Measurements from ENCODE around the gene C1QTNF9.
A peak's percentile ranks its signal among the peaks of the same experiment; 100 is the strongest.

Gene C1QTNF9

DNA sequence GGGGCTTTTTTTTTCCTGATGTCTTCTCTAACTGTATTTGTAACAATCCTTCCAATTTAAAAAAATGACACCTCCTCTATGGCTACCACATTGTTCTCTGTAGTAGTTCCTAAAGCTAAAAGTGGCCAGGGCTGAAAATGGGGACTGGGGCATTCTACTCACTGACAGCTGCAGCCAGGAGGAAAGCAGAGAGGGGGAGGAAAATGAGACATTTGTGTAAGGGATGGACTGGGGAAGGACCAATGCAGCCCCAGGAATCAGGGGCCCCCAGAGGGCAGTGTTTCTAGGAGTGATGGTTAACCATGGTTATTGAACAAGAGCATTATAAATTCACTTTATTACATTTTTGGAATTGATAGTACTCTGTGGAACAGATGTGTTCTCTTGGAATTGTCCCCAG is 34.3 kb upstream of the C1QTNF9 start:
- Mint-ChIP-seq H3K36me3 (ENCODE audit: low read depth) (peaks cover 18% of the 10 kb centered on the region), H3K27ac (peak overlapping the region; percentile 90), H3K4me3 (peak overlapping the region; percentile 51), H3K9me3 (no peaks in the 10 kb centered on the region), H3K27me3 (ENCODE audit: low read depth) (peaks cover 3% of the 10 kb centered on the region), H3K4me1 (ENCODE audit: low read depth) (peaks cover 66% of the 10 kb centered on the region)

DNA sequence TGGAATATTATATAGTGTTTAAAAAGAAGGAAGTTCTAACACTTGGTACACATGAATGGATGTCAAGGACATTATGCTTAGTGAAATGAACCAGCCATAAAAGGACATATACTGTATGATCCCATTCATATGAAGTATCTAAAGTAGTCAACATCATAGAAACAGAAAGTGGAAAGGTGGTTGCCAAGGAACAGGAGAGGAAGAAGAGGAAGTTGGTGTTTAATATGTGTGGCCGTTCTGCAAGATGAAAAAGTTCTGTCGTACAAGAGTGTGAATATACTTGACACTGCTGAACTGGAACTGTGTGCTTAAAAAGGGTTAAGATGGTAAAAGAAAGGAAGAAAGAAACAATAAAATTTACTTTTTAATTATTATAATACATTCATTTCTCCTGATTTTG is 33.1 kb upstream of the C1QTNF9 start:
- Mint-ChIP-seq H3K27me3 (ENCODE audit: low read depth) (no peaks in the 10 kb centered on the region), H3K4me1 (ENCODE audit: low read depth) (peaks cover 59% of the 10 kb centered on the region), H3K4me3 (peak overlapping the region; percentile 40), H3K9me3 (no peaks in the 10 kb centered on the region), H3K36me3 (ENCODE audit: low read depth) (peaks cover 15% of the 10 kb centered on the region), H3K27ac (peak overlapping the region; percentile 60)

DNA sequence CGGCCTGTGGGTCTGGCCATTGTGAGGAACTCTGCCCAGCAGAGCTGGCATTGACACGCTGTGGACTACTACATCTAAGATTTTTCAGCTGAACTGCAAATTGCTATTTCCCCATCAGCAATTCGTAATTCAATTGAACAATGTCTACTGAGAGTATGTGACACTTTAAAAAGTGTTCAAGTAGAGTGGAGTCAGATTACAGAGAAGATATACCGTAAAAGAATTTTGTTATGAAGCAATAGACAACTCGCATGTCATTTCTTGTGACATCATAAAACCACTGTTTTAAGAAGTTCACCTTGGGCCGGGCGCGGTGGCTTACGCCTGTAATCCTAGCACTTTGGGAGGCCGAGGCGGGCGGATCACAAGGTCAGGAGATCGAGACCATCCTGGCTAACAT is 32.5 kb upstream of the C1QTNF9 start:
- H3K4me1 Mint-ChIP-seq (ENCODE audit: low read depth), result peaks cover 54% of the 10 kb centered on the region
- no peaks in the 10 kb centered on the region for H3K27me3 Mint-ChIP-seq (ENCODE audit: low read depth)
- H3K27ac Mint-ChIP-seq, result no peak overlapping the region
- H3K4me3 Mint-ChIP-seq, result no peak overlapping the region
- H3K9me3 Mint-ChIP-seq, result no peaks in the 10 kb centered on the region
- H3K36me3 Mint-ChIP-seq (ENCODE audit: low read depth), result peaks cover 15% of the 10 kb centered on the region

DNA sequence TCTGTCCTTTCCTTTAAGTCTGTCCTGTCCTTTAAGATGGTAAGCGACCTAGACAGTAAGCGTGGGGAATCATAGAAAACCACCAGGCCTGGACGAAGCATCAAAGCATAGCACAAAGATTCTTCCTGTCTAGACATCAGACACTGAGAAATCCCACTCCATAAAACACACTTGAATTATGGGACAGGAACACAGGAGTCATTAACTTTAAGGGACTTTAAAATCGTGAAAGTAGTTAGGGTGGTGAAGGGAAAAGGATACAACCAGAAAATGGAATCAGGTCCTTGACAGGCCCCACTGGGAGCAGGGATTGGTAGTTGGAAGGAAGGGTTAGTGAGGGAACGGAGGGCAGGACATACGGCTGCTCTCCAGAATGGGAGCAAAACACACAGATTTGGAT is 31.6 kb upstream of the C1QTNF9 start:
- Mint-ChIP-seq H3K36me3 (ENCODE audit: low read depth) (peaks cover 14% of the 10 kb centered on the region), H3K27ac (no peak overlapping the region), H3K9me3 (no peaks in the 10 kb centered on the region), H3K4me1 (ENCODE audit: low read depth) (peaks cover 49% of the 10 kb centered on the region), H3K4me3 (no peak overlapping the region), H3K27me3 (ENCODE audit: low read depth) (no peaks in the 10 kb centered on the region)

DNA sequence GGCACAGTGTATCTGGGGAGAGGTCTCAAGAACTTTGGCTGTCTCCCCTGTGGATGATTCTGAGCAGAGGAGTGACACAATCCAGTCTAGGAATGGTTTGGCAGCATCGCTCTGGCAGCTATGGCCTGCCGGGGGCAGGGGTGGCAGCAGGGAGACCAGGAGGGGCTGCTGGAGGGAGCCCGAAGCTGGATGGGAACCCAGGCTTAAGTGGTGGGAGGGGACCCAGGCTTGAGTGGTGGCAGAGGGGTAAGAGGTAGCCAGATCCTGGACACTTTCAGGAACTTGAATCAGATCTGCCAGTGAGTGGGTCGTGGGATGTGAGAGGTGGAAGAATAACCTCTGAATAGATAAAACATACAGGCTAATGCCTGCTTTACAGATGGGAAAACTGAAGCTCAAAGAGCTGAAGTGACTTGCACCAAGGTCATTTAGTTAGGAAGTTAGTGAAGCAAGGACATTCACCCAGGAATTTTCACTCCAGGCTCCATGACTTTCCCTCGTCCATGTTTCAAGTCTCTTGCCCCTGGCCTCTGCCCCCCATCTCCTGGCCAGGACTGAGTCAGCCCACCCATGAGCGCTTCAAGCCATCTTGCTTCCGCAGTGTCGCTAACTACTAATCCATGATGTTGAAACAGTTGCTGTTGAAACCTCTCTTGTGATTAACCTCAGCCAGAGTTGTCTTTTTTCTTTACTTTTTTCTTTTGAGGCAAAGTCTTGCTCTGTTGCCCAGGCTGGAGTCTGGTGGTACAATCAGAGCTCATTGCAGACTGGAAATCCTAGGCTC is 29.9 kb upstream of the C1QTNF9 start:
- Mint-ChIP-seq H3K4me3 (no peak overlapping the region), H3K36me3 (ENCODE audit: low read depth) (peaks cover 14% of the 10 kb centered on the region), H3K4me1 (ENCODE audit: low read depth) (peaks cover 41% of the 10 kb centered on the region), H3K9me3 (no peaks in the 10 kb centered on the region), H3K27ac (no peak overlapping the region), H3K27me3 (ENCODE audit: low read depth) (no peaks in the 10 kb centered on the region)

DNA sequence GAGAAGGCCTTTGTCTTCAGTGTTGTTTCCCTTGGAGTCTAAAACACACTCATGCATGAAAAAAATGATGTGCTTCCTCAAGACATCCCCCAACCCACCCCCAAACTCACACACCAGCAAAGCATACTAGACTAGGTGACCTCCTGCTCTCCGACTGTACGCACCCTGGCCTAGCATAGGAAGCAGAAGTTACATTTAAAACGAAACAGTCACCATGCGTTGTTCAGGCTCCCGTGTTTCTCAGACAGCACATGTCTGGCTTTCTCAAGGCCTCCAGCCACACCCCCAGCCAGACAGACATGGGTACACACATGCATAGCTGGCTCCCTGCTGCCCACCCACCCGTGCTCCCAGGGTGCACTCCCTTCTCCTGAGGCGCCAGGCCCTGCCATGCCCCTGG is 28.7 kb upstream of the C1QTNF9 start:
- no peaks in the 10 kb centered on the region for H3K9me3 Mint-ChIP-seq
- H3K4me1 Mint-ChIP-seq (ENCODE audit: low read depth), result peaks cover 29% of the 10 kb centered on the region
- H3K27ac Mint-ChIP-seq, result no peak overlapping the region
- H3K27me3 Mint-ChIP-seq (ENCODE audit: low read depth), result no peaks in the 10 kb centered on the region
- no peak overlapping the region for H3K4me3 Mint-ChIP-seq
- H3K36me3 Mint-ChIP-seq (ENCODE audit: low read depth), result peaks cover 20% of the 10 kb centered on the region

DNA sequence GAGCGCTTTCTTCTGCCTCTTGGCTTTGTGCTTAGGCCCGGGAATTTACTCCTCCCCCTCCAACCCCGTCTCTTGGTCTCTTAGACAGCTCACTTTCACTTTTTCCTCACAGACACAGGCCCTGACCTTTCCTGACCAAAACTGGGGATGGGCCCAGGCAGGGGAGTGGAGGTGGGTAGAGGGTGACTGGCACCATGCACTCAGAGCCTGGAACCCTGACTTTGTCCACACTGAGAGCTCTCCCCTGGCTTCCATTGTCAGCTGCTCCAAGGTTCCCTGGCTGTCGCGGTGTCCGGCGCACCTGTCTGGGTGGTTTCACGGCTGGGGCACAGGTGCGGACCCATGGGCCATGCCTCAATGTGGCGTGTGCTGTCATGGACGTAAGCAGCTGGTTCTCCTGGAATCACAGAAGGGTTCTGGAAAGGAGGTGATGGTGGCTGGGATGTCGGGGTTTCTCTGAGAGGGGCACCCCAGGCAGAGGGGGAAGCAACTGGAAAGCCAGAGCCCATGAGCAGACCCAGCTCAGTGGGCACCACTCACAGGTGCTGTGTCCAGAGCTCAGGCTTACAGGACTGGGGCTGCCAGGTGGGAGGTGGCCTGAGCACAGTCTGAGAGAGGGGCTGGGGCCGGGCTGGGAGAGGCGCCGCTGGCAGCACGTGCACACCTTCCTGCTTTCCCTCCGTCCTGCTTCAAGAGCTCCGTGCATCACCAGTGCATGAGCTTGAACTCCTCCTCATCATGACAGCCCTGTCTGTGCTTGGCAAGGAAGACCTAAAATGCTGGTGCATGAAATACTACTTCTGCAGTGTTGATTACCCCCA is 28.0 kb upstream of the C1QTNF9 start:
- H3K27ac Mint-ChIP-seq, result peak overlapping the region; percentile 23
- no peak overlapping the region for H3K4me3 Mint-ChIP-seq
- H3K9me3 Mint-ChIP-seq, result no peaks in the 10 kb centered on the region
- H3K4me1 Mint-ChIP-seq (ENCODE audit: low read depth), result peaks cover 23% of the 10 kb centered on the region
- H3K36me3 Mint-ChIP-seq (ENCODE audit: low read depth), result peaks cover 19% of the 10 kb centered on the region
- no peaks in the 10 kb centered on the region for H3K27me3 Mint-ChIP-seq (ENCODE audit: low read depth)

DNA sequence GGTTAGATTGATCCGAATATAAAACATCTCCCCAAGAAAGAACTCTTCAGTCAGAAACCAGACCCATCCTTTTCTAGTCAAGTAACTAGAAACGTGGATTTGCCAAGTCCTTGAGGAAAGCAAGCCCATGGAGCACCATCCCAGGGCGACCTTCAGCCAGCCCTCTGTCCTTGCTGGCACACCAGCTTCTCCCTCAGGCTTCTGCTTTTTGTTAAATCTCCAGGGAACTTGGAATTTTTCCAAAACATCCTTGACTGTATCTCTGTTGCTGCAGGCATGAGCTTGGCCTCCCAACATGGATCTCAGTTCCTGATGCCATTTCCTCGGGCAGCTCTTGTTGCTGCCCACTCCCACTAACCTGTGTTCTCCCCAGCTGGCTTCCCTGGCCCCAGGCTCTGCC is 27.1 kb upstream of the C1QTNF9 start:
- Mint-ChIP-seq H3K36me3 (ENCODE audit: low read depth) (peaks cover 19% of the 10 kb centered on the region), H3K27ac (no peak overlapping the region), H3K27me3 (ENCODE audit: low read depth) (no peaks in the 10 kb centered on the region), H3K9me3 (no peaks in the 10 kb centered on the region), H3K4me1 (ENCODE audit: low read depth) (peaks cover 19% of the 10 kb centered on the region), H3K4me3 (no peak overlapping the region)

DNA sequence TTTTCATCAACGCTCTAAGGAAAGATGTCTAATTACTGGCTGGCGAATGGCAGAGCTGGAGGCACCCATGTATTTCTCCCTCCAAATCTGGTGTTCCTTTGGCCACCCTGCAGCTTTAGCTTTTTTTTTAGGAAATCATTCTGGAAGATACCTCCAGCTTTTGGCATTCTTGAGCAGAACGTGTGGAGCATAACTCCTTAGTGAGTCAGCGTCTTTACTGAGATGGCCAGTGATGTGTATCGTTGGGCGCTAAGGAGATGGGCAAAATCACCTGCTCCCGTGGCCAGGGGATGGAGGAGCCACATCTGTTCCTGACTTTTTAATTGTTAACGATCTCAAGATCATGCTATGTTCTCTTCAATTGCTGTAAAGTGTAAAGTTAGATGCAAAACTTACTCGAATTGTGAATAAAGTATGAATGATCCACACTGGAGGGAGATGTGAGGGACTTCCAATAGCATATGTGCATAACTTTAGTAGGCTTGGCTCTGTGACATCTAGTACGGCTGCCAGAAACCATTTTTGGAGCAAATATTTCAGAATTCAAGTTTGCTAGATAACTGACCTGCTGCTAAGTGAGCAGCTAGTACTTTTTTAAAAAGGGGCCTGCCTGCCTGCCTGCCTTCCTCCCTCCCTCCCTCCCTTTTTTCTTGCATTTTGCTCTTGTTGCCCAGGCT is 24.4 kb upstream of the C1QTNF9 start:
- Mint-ChIP-seq H3K9me3 (no peaks in the 10 kb centered on the region), H3K4me1 (ENCODE audit: low read depth) (peaks cover 9% of the 10 kb centered on the region), H3K4me3 (no peak overlapping the region), H3K36me3 (ENCODE audit: low read depth) (peaks cover 38% of the 10 kb centered on the region), H3K27ac (no peak overlapping the region), H3K27me3 (ENCODE audit: low read depth) (no peaks in the 10 kb centered on the region)

DNA sequence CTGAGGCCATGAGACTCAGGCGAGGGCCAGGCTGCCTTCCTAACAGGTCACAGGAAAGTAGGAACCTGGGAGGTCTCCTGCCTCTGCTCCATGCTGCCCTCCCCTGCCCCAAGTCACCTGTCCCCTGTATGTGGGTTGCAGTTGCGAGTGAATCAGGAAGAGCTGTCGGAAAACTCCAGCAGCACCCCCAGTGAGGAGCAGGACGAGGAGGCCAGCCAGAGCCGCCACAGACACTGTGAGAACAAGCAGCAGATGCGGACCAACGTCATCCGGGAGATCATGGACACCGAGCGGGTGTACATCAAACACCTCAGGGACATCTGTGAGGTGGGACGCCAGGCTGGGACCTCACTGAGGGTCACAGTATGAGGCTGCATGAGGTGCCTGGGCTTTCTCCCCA is 22.8 kb upstream of the C1QTNF9 start:
- no peak overlapping the region for H3K27ac Mint-ChIP-seq
- H3K36me3 Mint-ChIP-seq (ENCODE audit: low read depth), result peaks cover 50% of the 10 kb centered on the region
- peaks cover 7% of the 10 kb centered on the region for H3K4me1 Mint-ChIP-seq (ENCODE audit: low read depth)
- no peak overlapping the region for H3K4me3 Mint-ChIP-seq
- no peaks in the 10 kb centered on the region for H3K27me3 Mint-ChIP-seq (ENCODE audit: low read depth)
- no peaks in the 10 kb centered on the region for H3K9me3 Mint-ChIP-seq

DNA sequence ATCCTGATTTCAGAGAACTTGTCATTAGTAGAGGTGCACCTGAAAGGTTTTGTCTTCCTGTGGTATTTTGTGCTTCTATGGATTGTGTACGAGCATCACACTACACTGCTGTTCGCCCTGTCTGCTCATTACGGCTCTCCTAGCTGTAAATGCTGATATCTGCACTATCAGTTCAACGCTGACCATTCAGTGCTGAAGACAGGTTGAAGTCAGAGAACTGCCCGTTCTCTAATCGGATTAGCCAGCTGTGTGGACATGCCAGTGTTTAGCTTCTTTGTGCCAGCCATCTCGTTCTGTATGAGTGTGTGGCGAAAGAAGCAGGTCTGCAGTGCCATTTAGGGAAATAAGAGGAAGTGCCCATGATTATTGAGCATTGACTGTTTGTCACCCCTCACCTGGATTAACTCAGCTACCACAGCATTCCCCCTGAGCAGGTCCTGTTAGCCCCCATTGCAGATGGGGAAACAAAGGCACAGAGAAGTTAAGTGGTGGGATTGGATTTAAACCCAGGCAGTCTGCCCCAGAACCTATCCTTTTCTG is 21.6 kb upstream of the C1QTNF9 start:
- Mint-ChIP-seq H3K9me3 (no peaks in the 10 kb centered on the region), H3K4me1 (ENCODE audit: low read depth) (peaks cover 7% of the 10 kb centered on the region), H3K4me3 (no peak overlapping the region), H3K27me3 (ENCODE audit: low read depth) (no peaks in the 10 kb centered on the region), H3K36me3 (ENCODE audit: low read depth) (peaks cover 53% of the 10 kb centered on the region), H3K27ac (no peak overlapping the region)

DNA sequence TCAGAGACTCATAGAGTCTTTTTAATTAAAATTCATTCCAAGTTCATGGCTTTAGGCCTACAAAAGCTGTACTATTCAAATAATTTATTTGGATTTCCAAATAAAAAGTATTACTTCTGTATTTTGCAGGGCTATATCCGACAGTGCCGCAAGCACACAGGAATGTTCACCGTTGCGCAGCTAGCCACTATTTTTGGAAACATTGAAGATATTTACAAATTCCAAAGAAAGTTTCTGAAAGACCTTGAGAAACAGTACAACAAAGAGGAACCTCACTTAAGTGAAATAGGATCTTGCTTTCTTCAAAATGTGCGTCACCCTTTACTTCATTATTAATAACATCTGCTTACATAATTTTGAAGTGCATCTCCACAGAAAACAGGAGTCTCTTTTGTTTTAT is 20.5 kb upstream of the C1QTNF9 start:
- H3K9me3 Mint-ChIP-seq, result no peaks in the 10 kb centered on the region
- no peaks in the 10 kb centered on the region for H3K27me3 Mint-ChIP-seq (ENCODE audit: low read depth)
- no peak overlapping the region for H3K27ac Mint-ChIP-seq
- peaks cover under 1% of the 10 kb centered on the region for H3K4me1 Mint-ChIP-seq (ENCODE audit: low read depth)
- peaks cover 57% of the 10 kb centered on the region for H3K36me3 Mint-ChIP-seq (ENCODE audit: low read depth)
- H3K4me3 Mint-ChIP-seq, result no peak overlapping the region

DNA sequence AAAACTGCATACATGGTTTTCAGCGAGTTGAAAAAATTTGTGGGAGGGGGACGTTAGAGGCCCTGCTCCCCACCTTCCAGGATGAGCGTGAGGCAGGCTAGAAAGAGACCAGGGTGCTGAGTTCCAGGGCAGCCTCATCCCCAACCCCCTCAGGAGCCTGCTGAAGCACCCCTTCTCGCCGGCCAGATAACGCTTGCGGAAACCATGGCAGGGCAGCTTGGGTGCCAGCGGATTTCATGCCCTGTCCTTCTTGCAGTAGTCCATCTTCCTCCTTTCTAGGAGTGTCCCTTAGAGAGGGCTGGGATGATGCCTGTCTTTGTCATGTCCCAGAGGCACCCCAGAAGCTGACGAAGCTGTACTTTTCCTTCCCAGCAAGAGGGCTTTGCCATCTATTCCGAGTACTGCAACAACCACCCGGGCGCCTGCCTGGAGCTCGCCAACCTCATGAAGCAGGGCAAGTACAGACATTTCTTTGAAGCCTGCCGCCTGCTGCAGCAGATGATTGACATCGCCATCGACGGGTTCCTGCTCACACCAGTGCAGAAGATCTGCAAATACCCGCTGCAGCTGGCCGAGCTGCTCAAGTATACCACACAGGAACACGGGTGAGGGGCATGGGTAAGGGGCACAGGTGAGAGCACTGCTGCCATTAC is 19.0 kb upstream of the C1QTNF9 start:
- H3K27me3 Mint-ChIP-seq (ENCODE audit: low read depth), result no peaks in the 10 kb centered on the region
- no peak overlapping the region for H3K4me3 Mint-ChIP-seq
- no peaks in the 10 kb centered on the region for H3K9me3 Mint-ChIP-seq
- no peaks in the 10 kb centered on the region for H3K4me1 Mint-ChIP-seq (ENCODE audit: low read depth)
- H3K36me3 Mint-ChIP-seq (ENCODE audit: low read depth), result peaks cover 61% of the 10 kb centered on the region
- no peak overlapping the region for H3K27ac Mint-ChIP-seq

DNA sequence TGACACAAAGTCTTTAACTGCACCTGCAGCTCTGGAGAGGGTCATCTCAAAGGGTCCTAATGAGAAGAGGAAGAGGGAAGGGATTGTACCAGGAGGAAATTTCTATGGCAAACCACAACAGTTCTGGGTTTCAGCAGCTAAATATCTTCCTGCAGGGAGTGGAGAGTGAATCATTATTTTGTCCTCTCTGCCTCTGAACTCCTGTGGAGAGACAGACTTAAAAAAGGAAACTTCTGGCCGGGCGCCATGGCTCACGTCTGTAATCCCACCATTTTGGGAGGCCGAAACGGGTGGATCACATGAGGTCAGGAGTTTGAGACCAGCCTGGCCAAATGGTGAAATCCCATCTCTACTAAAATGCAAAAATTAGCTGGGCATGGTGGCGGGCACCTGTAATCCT is 16.9 kb upstream of the C1QTNF9 start:
- H3K4me3 Mint-ChIP-seq, result no peak overlapping the region
- H3K27me3 Mint-ChIP-seq (ENCODE audit: low read depth), result no peaks in the 10 kb centered on the region
- H3K4me1 Mint-ChIP-seq (ENCODE audit: low read depth), result no peaks in the 10 kb centered on the region
- no peaks in the 10 kb centered on the region for H3K9me3 Mint-ChIP-seq
- peaks cover 72% of the 10 kb centered on the region for H3K36me3 Mint-ChIP-seq (ENCODE audit: low read depth)
- no peak overlapping the region for H3K27ac Mint-ChIP-seq
